Activated CD4-positive, alpha-beta T cell treated with anti-CD3 and anti-CD28 coated beads for 4 hours (primary cell): Measurements from ENCODE around the gene HSPBP1.
A peak's percentile ranks its signal among the peaks of the same experiment; 100 is the strongest.

Source experiments
- DNase-seq, 2 donors: peaks; one replicate each; pipeline ENCODE4 v3.0.0-alpha.2; 2020

HSPBP1 gene

DNA sequence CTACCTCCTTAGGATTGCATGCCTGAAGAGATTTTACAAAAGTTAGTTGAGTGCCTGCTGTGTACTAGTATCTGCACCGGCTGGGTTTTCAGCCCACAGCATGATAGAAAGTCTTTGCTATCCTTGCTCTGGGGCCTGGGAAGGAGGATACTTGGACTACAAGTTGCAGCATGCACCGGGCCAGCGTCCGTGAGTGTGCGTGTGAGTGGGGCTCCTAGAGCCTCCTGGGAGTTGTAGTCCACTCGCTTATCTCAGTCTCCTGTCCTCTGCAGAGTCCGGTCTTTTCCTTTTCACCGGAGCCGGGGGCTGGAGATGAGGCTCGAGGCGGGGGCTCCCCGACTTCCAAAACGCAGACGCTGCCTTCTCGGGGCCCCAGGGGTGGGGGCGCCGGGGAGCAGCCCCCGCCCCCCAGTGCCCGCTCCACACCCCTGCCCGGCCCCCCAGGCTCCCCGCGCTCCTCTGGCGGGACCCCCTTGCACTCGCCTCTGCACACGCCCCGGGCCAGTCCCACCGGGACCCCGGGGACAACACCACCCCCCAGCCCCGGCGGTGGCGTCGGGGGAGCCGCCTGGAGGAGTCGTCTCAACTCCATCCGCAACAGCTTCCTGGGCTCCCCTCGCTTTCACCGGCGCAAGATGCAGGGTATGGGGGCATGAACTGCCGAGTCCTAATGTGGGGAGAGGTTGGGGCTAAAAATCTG lies 24.5 kb upstream of the HSPBP1 start:
- no peak for DNase-seq

DNA sequence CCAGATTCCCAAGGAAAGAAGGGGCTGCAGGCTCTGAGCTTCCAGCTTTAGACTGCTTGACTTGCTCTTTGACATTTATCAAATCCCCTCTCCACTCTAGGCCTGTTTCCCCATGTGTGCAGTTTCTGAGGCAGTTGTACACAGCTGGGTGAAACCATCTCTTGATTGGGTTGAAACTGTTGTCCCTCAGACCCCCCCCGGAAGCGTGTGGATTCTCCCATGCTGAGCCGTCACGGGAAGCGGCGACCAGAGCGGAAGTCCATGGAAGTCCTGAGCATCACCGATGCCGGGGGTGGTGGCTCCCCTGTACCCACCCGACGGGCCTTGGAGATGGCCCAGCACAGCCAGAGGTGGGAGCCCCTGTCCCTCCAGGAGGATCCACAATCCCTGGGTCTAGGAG lies 23.6 kb upstream of the HSPBP1 start:
- DNase-seq = no peak

DNA sequence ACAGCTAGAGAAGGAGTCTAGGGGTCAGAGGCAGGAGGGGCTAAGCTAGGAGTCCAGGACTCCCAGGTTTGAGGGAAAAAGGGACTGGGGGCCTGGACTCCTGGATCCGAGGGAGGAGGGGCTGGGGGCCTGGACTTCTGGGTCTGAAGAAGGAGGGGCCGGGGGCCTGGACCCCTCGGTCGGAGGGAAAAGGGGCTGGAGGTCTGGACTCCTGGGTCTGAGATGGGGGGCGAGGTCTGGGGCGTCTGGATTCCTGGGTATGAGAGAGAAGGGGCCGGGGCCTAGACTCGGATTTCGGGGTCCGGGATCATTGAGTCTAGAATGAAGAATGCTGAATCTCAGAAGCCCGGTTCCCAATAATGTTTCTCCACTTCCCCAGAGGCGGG lies 22.4 kb upstream of the HSPBP1 start:
- DNase-seq = no peak

DNA sequence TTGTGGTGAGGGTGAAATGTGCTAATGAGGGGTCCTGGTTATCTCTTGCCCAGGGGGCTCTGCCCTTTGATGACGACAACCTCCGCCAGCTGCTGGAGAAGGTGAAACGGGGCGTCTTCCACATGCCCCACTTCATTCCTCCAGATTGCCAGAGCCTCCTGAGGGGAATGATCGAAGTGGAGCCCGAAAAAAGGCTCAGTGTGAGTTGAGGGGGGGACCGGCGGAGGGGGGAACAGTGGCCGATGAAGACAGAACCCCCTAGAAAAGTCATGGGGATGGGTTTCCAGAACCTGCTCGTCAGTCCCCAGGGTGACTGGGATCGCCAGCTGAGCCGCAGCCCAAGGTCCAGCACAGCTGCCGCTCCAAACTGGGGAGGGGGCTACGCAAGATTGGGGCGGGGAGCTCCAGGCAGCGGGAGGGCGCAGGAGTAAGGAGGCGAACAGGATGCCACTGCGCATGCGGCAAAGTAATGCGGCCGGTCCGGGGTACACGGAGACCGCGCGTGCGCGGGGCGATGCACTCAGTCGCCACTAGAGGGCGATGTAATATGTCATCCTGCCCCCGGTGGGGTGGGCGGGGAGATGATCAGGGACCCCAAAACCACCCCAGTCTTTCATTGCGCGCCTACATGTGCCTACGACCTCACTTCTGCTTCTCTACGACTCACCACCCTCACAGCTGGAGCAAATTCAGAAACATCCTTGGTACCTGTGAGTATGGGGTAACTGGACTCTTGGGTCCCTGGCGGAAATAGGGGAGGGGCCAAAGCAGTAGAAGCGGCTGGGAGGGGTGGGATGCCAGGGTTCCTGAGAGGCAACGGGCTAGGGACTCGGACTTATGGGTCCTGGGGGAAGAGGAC lies 21.8 kb upstream of the HSPBP1 start:
- DNase-seq = peak; percentile 92 to 96

DNA sequence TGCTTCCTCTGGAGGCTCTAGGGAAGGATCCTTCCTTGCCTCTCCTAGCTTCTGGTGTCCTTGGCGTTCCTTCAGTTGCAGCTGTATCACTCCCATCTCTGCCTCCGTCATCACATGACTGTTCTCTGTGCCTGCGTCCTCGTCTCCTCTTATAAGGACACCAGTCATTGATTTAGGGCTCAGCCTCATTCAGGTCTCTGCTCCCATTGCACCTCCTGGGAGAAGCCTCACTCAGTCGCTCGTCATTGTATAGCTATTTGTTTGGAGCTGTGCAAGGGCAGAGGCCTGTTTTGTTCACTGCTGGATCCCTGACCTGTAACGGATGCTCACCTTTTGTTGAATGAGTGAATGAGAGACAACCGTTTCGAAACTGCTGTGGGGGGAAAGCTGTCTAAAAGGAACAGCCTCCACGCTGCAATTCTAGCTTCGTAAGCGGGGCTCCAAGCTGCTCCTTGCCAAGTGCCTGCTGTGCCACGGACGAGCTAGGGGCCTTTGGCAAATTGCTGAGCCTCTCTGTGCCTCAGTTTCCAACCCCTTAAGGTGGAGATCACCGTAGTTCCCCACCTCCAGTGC lies 21.1 kb upstream of the HSPBP1 start:
- DNase-seq = no peak

DNA sequence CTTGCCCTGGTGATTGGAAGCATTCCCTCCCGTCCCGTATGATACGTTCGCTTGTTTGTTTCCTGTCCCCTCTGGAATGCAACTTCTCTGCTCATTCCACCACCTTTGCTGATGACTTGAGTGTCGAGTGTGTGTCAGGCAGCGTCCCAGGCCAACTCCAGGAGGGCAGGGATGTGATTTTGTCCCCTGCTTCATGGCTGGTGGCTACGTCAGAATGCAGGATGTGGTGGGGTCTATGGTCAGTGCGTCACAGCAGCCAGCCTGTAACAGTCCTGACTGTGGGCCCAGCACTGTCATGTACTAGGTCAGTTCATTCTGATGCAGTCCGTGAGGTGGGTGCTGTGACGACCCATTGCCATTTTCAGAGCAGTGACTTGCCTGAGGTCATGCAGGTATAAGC lies 20.1 kb upstream of the HSPBP1 start:
- DNase-seq = no peak

DNA sequence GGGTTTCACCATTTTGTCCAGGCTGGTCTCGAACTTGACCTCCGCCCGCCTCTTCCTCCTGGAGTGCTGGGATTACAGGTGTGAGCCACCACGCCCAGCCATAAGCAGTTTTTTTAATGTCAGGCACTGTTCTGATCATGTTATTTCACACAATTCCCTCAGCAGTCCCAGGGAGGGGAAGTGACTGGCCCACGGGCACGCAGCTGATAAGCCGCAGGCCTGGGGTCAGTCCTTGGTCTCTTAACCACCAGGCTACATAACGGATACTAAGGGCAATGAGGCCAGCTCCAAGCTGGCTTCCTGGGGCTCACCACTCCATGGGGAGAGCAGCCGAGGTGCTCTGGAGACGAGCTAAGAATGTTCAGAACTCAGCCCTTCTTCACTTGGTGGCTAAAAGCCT lies 17.4 kb upstream of the HSPBP1 start:
- DNase-seq = no peak

DNA sequence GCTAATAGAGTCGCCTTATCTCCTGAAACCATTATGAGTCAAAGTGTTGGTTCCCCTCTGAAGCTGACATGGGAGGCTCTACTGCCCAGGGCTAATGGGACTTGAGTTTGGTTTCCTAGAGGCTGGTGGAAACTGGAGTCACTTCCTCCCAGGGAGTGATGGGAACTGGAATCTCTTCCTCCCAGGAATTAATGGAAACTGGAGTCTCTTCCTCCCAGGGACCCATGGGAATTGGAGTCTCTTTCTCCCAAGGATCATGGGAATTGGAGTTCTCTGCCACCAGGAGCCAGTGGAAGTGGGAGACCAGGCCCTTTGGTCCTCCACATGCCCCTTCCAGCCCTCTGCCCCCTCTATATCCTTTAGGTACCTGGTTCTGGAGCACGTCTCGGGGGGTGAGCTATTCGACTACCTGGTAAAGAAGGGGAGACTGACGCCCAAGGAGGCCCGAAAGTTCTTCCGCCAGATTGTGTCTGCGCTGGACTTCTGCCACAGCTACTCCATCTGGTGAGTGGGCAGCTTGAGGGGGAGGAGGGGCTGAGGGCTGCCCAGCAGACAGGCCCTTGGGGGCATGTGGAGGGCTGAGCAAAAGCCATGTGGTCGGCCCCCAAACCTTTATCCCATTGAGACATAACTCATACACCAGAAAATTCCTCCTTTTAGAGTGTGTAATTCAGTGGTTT lies 9.3 kb upstream of the HSPBP1 start:
- no peak for DNase-seq

DNA sequence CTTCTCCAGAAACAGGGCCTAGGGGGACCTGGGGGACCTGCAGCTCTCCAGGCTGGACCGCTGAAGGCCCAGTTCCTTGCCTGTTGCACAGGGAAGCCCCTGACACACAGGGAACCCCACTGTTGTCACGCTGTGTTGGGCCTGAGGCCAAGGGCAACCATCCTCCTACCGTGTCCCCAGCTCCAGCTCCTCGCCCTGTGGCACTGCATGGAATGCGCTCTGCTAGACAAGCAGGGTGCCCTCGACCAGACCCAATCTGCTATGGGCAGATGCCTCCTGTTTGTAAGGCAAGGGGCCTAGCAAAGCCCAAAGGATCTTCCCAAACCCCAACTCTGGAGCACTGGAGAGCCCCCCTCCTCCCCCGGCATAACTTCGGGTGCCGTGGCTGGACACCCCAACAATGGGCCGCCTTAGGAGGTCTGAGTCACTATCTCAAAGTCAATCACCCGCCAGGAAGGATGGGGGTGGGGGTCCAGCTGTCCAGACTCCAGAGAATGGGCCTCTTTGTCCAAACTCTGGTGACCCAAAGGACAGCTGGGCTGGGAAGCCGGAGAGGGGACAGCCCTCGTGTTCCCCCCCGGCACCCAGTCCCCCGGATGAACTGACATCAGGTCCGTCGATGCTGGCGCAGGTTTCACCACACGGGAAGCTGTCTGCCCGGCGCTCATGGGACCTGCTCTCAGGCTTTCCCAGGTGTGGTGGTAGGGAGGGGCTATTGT lies 7.6 kb upstream of the HSPBP1 start:
- DNase-seq = no peak

DNA sequence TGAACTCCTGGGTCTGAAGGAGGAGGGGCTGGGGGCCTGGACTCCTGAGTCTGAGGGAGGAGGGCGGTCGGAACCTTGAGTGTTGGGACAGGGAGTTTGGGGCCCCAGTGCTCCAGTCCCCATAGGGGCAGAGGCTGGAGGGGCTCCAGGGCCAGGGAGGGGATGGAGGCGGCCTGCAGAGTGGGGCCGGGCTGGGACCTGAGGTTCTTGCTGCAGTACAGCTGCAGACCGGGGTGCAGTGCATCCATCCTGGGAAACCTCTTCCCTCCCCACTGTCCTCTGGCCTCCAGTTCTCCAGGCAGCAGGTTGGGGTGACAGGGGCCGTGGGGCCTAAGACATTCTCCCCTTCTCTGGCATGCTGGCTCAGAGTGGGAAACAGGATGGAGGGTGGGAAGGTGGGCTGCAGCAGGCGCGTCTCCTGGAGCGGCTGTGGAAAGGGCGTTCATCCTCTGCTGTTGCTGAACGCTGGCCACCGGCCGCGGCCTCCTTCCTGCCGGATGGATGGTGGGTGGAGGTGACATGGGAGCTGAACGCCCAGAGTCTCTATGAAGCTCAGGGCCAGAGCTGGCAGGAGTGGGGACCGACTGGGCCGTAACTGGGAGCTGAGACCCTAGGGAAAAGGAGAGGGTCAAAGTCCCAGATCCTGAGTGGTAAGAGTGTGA lies 5.5 kb upstream of the HSPBP1 start:
- no peak for DNase-seq

DNA sequence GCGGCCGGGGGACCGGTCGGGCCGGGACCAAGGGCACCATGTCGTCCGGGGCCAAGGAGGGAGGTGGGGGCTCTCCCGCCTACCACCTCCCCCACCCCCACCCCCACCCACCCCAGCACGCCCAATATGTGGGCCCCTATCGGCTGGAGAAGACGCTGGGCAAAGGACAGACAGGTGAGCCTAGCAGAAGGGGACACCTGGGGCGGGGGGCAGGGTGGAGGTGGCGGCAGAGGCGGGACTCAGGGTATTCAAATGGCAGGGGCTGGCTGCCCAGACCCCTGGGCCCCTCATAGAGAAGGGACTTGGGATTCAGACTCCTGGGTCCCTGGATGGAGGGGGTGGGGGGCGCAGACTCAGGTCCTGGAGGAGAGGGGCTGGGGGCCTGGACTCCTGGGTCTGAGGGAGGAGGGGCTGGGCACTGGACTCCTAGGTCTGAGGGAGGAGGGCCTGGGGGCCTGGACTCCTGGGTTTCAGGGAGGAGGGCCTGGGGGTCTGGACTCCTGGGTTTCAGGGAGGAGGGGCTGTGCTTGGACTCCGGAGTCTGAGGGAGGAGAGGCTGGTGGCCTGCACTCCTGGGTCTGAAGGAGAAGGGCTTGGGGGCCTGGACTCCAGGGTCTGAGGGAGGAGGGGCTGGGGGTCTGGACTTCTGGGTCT lies 4.6 kb upstream of the HSPBP1 start:
- DNase-seq = no peak

DNA sequence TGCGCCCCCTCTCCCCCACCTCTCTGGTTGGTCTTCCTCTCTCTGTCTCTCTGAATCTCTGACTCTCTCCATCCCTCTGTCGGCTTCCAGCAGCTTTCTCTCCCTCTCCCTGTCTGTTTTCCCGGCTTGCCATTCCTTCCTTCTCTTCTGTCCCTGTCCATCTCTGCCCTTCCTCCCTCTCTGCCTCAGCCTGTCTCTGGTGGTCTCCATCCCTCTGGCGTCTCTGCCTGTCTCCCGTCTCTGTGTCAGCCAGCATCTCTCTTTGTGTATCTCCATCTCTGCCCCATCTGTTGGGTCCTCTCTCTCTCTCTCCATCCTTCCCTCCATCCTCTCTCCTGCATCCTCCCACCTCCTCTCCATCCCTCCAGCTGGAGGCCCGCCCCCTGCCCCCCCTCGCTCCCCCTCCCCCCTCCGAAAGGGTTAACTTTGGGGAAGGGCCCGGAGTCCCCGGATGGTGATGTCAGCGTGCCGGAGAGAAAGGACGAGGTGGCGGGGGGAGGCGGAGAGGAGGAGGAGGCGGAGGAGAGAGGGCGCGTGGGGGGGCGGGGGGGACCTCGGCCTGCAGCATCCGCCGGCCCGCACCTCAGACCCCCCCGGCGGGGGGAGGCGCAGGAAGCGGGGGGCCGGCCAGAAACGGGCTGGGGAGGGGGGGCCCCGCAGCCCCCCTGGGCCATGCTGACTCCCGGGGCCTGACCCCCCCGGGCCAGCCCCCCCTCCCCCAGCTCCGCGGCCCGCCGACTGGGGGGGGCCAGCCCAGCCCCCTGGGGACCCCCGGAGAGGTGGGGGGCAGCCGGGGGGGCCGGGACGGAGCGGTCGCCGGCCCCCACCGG lies 3.9 kb upstream of the HSPBP1 start, which contains the start of gene BRSK1:
TSS of gene BRSK1 (plus strand) at position 450 of the 830 bp plus-strand sequence. CDS start 446 bp downstream, outside the sequence.
- DNase-seq = peak; percentile 50 to 58

DNA sequence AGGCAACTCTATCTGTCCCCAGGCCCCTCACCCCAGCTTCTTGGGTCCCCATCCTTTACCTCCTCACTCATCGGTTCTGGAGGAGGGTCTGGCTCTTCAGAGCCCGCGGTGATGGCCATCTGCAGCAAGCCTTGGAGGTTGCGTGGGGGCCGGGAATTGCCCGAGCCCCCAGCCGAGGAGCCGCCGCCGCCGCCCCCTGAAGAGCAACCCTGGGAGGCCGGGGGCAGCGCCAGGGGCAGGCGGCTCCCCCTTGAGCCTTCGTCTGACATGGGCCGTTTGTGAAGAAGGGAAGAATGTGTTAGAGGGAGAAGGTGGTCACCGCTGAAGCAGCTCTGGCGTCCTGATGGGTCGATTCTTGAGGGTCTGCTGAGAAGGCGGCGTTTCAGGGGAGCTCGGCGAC lies 570 bp downstream of the HSPBP1 start:
- no peak for DNase-seq

DNA sequence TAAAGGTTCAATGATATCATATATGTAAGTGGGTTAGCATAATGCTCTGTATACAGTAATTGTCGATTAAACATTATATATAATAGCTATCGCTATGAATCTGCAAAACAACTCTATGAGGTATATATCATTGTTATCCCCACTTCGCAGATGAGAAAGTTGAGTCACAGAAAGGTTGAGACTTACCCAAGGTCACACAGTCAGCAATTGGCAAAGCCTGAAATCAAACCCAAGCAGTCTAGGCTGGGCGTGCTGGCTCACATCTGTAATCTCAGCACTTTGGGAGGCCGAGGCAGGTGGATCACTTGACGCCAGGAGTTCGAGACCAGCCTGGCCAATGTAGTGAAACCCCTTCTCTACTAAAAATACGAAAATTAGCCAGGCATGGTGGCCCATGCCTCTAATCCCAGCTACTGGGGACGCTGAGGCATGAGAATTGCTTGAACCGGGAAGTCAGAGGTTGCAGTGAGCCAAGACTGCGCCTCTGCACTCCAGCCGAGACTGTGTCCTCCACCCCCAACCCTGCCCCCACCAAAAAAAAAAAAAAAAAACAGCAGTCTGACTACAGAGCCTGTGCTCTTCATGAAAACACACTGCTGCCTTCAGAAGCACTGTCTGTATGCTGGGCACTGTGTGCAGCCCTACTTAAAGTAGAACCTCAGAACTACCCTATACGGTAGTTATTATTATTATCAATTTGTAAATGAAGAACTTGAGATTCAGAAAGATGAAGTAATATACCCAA lies 1.3 kb downstream of the HSPBP1 start:
- DNase-seq = no peak

DNA sequence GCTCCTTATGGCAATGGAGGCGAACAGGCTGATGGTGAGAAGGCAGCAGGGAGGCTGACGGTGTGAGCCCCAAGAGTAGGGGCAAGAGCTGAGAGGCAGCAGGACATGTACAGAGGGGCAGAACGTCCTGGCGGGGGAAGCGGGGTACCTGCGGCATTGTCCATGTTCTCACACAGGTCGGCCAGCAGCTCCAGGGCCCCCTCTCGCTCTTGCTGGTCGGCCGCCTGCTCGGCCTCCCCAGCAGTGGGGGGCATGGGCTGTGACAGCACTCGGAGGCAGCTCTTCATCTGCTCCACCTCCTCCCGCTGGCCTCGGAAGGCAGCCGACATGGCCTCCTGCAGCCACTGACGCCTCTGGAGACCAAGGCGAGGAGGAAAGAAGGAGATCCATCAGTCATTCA lies 2.4 kb downstream of the HSPBP1 start:
- DNase-seq = no peak

DNA sequence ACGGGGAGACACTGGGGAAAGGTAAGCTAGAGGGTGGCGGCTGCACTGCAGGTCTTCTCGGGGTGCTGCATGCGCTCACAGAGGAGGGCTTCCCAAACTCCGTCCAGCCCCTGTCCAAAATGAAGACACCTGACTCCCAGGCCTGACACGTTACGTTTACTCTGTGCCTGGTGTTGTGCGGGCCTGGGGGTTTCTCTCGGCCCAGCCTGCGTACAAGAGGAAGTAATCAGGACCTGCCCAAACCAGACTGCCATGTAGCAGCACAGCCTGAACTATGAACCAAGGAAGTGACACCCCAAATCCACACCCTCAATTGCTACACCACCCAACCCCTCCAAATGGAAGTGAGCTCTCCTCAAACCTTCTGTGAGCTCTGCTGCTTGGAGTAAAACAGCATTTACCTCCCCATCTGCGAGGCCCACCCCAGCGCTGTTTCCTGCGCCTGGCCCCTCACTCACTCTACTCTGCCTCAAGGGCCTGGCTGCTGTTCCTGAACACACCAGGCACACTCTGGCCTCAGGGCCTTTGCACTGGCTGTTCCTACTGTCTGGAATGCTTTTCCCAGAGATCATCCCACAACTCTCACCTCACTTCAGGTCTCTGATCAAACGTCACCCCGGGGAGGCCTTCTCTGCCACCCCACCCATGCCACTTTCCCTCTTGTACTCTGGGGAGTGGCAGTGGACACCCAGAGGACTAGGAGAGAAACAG lies 3.0 kb downstream of the HSPBP1 start:
- DNase-seq = no peak

DNA sequence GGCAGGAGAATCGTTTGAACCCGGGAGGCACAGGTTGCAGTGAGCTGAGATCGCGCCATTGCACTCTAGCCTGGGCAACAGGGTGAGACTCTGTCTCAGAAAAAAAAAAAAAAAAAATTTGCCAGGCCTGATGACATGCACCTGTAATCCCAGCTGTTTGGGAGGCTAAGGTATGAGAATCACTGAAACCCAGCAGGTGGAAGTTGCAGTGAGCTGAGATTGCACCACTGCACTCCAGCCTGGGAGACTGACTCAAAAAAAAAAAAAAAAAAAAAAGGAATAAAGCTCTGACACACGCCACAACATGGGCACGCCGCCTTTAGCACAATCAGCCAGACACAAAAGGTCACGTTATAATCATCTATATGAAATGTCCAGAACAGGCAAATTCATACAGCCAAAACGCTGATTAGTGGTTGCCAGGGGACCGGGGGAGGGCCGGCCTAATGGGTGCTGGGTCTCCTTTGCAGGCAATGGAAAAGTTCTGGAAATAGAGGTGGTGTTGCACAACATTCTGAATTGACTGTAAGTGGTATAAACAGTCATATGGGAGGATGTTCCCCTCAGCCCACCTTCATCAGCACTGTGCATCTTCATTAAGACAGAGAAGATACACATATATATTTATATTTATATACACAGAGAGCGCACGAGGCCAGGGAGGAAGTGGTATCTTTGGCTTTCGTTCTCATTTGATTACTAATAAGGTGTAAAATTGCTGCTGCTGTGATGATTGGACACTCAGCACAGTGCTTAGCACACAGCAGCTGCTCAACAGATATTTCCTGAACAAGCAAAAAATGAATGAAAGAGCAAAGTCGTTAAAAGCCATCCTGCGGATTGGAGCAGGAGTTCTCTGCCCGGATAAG lies 3.8 kb downstream of the HSPBP1 start:
- no peak for DNase-seq
